Caco-2 (cell line): ENCODE results near the gene PTGES3. TPM values are rescaled to one million over a fixed set of nuclear protein-coding genes. Genes with fewer than 3 reads are reported as not detected.
"Not testable (repeated sequence)": the region's sequence is repeated elsewhere in the genome, so short reads cannot be mapped to it uniquely, and the experiment has no call there.

Experiments used
- BruUV-seq: library from RNA; stranded (reverse); fragments of 400-500 nt; replicated peaks from 2 replicates; lab custom pipeline; 2021; lab: Mats Ljungman, UMichigan
- CTCF ChIA-PET: fragments of 300-600 bp; sonication (Branson Sonifier 250); formaldehyde crosslinking; loops from one replicate; lab custom pipeline; 2022; ENCODE audit warnings: antibody characterized with exemption; lab: Charles Lee
- POLR2A ChIA-PET: fragments of 300-600 bp; sonication (Branson Sonifier 250); formaldehyde crosslinking; loops from one replicate; lab custom pipeline; 2022; ENCODE audit warnings: antibody characterized with exemption; lab: Charles Lee
- DNase-seq, 2 experiments: peaks; one replicate each; pipeline versions ENCODE4 v3.0.0 to v3.0.0-alpha.2; 2020 to 2022
- H3K27me3 ChIP-seq: replicated peaks from 2 replicates; pipeline ENCODE4 v1.6.0; 2011; ENCODE audit warnings: low read length; ENCODE audit not compliant: control insufficient read depth, insufficient read depth
- H3K36me3 ChIP-seq: 2 replicates; pipeline ENCODE4 v1.5.1; 2011; ENCODE audit warnings: low read length; ENCODE audit not compliant: control insufficient read depth, insufficient read depth
- H3K4me1 ChIP-seq: fragments of 250-450 bp; sonication (Bioruptor Pico); 2 replicates; pipeline ENCODE4 v1.5.1; 2020; ENCODE audit warnings: mild to moderate bottlenecking
- H3K4me3 ChIP-seq: 2 replicates; pipeline ENCODE4 v1.5.1; 2011; ENCODE audit warnings: low read depth, mild to moderate bottlenecking, control low read depth, low read length
- H3K9me3 ChIP-seq: fragments of 250-450 bp; sonication (Bioruptor Pico); 2 replicates; pipeline ENCODE4 v1.5.1; 2020; ENCODE audit warnings: mild to moderate bottlenecking, moderate library complexity
- H3K27ac Mint-ChIP-seq: one replicate; pipeline ENCODE4 v1.8.0; 2022; ENCODE audit warnings: mixed read lengths; ENCODE audit not compliant: unreplicated experiment
- H3K27me3 Mint-ChIP-seq: one replicate; pipeline ENCODE4 v1.8.0; 2022; ENCODE audit warnings: mixed read lengths; ENCODE audit not compliant: insufficient read depth, unreplicated experiment
- H3K36me3 Mint-ChIP-seq: one replicate; pipeline ENCODE4 v1.8.0; 2022; ENCODE audit warnings: mild to moderate bottlenecking, mixed read lengths; ENCODE audit not compliant: insufficient read depth, unreplicated experiment
- H3K4me1 Mint-ChIP-seq: one replicate; pipeline ENCODE4 v1.8.0; 2022; ENCODE audit warnings: low read depth, mixed read lengths; ENCODE audit not compliant: unreplicated experiment
- H3K4me3 Mint-ChIP-seq: one replicate; pipeline ENCODE4 v1.8.0; 2022; ENCODE audit warnings: mild to moderate bottlenecking, moderate library complexity, mixed read lengths; ENCODE audit not compliant: unreplicated experiment
- H3K9me3 Mint-ChIP-seq: one replicate; pipeline ENCODE4 v1.8.0; 2022; ENCODE audit warnings: mixed read lengths; ENCODE audit not compliant: unreplicated experiment
- CTCF ChIP-seq, 2 experiments: fragments of 200-600 bp in 1 of 2; IDR thresholded peaks; 1 replicate in 1 of 2; 2 replicates in 1 of 2; pipeline versions ENCODE4 v1.5.1 to v1.8.0; 2011 to 2022; ENCODE audit warnings: antibody characterized with exemption in 1 of 2, control low read depth in 1 of 2, inconsistent platforms in 1 of 2, low read depth in 1 of 2, low read length in 1 of 2, mild to moderate bottlenecking in 1 of 2, moderate library complexity in 1 of 2; ENCODE audit not compliant: insufficient read depth in 1 of 2, severe bottlenecking in 1 of 2, unreplicated experiment in 1 of 2
- intact Hi-C: fragments of 100-400 bp; cut with micrococcal nuclease; formaldehyde crosslinking; loops from one replicate; pipeline ENCODE4 v1.10.0; 2022; ENCODE audit not compliant: unreplicated experiment
- total RNA-seq: library from RNA; stranded (reverse); gene quantifications from 2 replicates; pipeline ENCODE4 v1.2.3, GENCODE V29; 2022

Gene PTGES3
- total RNA-seq, 1 experiment from 2014 or later: 242 TPM

GRCh38 chr12:56714431-56714929, 26.4 kb upstream of the PTGES3 start:
- Histone ChIP-seq H3K27me3 (no peaks in the 10 kb centered on the region), H3K9me3 (no peaks in the 10 kb centered on the region), H3K36me3 (no peaks in the 10 kb centered on the region; the same call in none of the 2 replicates), H3K4me1 (0 out of 2 replicates have a peak, but pooled peaks cover 3% of the 10 kb centered on the region), H3K4me3 (no peak overlapping the region)
- Mint-ChIP-seq H3K27ac (no peak overlapping the region), H3K9me3 (no peaks in the 10 kb centered on the region), H3K4me3 (no peak overlapping the region), H3K27me3 (no peaks in the 10 kb centered on the region), H3K4me1 (peaks cover 9% of the 10 kb centered on the region), H3K36me3 (peaks cover 81% of the 10 kb centered on the region)
- intact Hi-C loops: no loop called here
- no TSS peak for BruUV-seq
- no peak for TF ChIP-seq CTCF (IDR thresholded peaks at IDR 0.05; ENCODE audit: insufficient read depth in 1 of 2, low read depth in 1 of 2, low read length in 1 of 2, severe bottlenecking in 1 of 2, unreplicated experiment in 1 of 2)
- CTCF ChIA-PET: no interaction called here
- no peak for DNase-seq
- POLR2A ChIA-PET: no interaction called here

GRCh38 chr12:56713345-56713744, 25.3 kb upstream of the PTGES3 start:
- H3K4me1 ChIP-seq: no peaks in the 10 kb centered on the region
- Mint-ChIP-seq H3K27ac (no peak overlapping the region), H3K9me3 (no peaks in the 10 kb centered on the region), H3K27me3 (no peaks in the 10 kb centered on the region), H3K4me1 (no peaks in the 10 kb centered on the region), H3K36me3 (peaks cover 70% of the 10 kb centered on the region), H3K4me3 (no peak overlapping the region)
- intact Hi-C loops: no loop called here
- no peaks in the 10 kb centered on the region for H3K9me3 ChIP-seq
- no peaks in the 10 kb centered on the region for H3K27me3 ChIP-seq
- no peak overlapping the region for H3K4me3 ChIP-seq
- no peak for TF ChIP-seq CTCF (IDR thresholded peaks at IDR 0.05; ENCODE audit: insufficient read depth in 1 of 2, low read depth in 1 of 2, low read length in 1 of 2, severe bottlenecking in 1 of 2, unreplicated experiment in 1 of 2)
- DNase-seq: no peak
- no TSS peak for BruUV-seq
- no peaks in the 10 kb centered on the region; the same call in none of the 2 replicates for H3K36me3 ChIP-seq
- POLR2A ChIA-PET: no interaction called here
- CTCF ChIA-PET: interaction anchor here (0.6 kb wide), 1 partner anchor 55 kb away, joined by 6 read pairs; no protein-coding TSS in a partner anchor

DNA sequence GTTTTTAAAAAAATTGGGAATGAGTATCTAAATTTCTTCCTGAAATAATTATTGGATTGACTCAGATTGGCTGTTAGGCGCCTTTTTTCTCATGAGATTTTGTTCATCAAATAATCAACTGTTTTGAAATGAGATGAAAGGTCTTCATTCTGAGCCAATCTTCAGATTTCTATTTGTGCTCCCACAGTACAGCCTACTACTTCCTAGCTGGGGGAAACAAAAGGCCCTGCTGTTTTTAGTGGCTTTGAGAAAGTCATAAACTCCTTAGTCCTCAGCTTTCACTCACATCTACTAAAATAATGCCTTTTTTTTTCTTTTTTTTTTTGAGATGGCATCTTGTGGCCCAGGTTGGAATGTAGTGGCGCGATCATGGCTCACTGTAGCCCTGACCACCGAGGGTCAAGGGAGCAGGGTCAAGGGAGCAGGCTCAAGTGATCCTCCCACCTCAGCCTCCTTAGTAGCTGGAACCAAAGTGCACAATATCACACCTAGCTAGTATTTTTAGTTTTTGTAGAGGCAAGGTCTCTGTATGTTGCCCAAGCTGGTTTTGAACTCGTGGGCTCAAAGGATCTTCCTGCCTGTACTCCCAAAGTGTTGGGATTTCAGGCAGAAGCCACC, 21.8 kb upstream of the PTGES3 start:
- intact Hi-C loops: no loop called here
- DNase-seq: no peak
- H3K27me3 ChIP-seq: no peaks in the 10 kb centered on the region
- no peak overlapping the region for H3K4me3 ChIP-seq
- Mint-ChIP-seq H3K4me3 (no peak overlapping the region), H3K4me1 (no peaks in the 10 kb centered on the region), H3K9me3 (no peaks in the 10 kb centered on the region), H3K27me3 (no peaks in the 10 kb centered on the region), H3K36me3 (peaks cover 45% of the 10 kb centered on the region), H3K27ac (no peak overlapping the region)
- ChIA-PET CTCF (interaction anchor here (0.7 kb wide), 1 partner anchor 21 kb away, joined by 6 read pairs; the partner anchor contains the start of gene PTGES3), POLR2A (interaction anchor here (1.2 kb wide), 1 partner anchor 22 kb away, joined by 4 read pairs; the partner anchor contains the start of gene PTGES3)
- TF ChIP-seq CTCF (IDR thresholded peaks at IDR 0.05; ENCODE audit: insufficient read depth in 1 of 2, low read depth in 1 of 2, low read length in 1 of 2, severe bottlenecking in 1 of 2, unreplicated experiment in 1 of 2): no peak
- BruUV-seq: no TSS peak
- H3K9me3 ChIP-seq: no peaks in the 10 kb centered on the region
- no peaks in the 10 kb centered on the region for H3K4me1 ChIP-seq
- no peaks in the 10 kb centered on the region; the same call in 1 of the 2 replicates for H3K36me3 ChIP-seq

DNA sequence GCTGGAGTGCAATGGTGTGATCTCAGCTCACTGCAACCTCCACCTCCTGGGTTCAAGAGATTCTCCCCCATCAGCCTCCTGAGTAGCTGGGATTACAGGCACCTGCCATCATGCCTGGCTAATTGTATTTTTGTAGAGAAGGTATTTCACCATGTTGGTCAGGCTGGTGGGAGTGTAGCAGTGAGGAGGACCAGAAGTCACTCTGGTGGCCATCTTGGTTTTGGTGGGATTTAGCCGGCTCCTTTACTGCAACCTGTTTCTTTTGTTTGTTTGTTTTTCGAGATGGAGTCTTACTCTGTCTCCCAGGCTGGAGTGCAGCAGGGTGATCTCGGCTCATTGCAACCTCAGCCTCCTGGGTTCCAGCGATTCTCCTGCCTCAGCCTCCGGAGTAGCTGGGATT, 16.4 kb upstream of the PTGES3 start:
- H3K9me3 Mint-ChIP-seq, H3K36me3 Mint-ChIP-seq, DNase-seq, H3K4me1 Mint-ChIP-seq, H3K27ac Mint-ChIP-seq, H3K27me3 ChIP-seq, CTCF ChIA-PET, H3K9me3 ChIP-seq, H3K36me3 ChIP-seq, H3K4me3 Mint-ChIP-seq, intact Hi-C loops, H3K27me3 Mint-ChIP-seq, H3K4me3 ChIP-seq, H3K4me1 ChIP-seq, BruUV-seq: not testable (repeated sequence)
- POLR2A ChIA-PET: interaction anchor here (0.6 kb wide), 1 partner anchor 9 kb away, joined by 3 read pairs; no protein-coding TSS in a partner anchor
